GM12891 (cell line): Measurements from ENCODE around the gene CDKN2AIP.

ENCODE experiments used
- POLR2A ChIP-seq: IDR thresholded peaks from 2 replicates; pipeline ENCODE4 v1.6.1; 2011; ENCODE audit warnings: low read depth, low read length, control low read depth
- POLR2AphosphoS5 ChIP-seq: IDR thresholded peaks from 2 replicates; pipeline ENCODE4 v1.6.1; 2011; ENCODE audit warnings: low read depth, low read length, control low read depth
- POU2F2 ChIP-seq: IDR thresholded peaks from 2 replicates; pipeline ENCODE4 v1.6.1; 2011; ENCODE audit warnings: low read depth, mild to moderate bottlenecking, control low read depth, low read length, moderate library complexity
- TAF1 ChIP-seq: IDR thresholded peaks from 2 replicates; pipeline ENCODE4 v1.6.1; 2011; ENCODE audit warnings: low read depth, low read length, control low read depth

DNA sequence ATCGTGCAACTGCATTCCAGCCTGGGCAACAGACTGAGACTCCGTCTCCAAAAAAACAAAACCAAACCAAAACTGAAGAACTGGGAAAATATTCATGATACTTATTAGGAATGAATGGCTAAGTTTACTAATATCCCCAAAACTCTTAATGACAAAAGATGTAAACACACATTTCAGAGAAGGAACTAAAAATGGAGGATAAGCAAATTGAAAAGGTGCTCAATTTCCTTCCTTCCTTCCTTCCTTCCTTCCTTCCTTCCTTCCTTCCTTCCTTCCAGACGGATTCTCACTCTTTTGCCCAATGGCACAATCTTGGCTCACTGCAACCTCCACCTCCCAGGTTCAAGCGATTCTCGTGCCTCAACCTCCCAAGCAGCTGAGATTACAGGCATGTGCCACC lies 44.4 kb upstream of the CDKN2AIP start:
- TF ChIP-seq POLR2A (no peak), POLR2AphosphoS5 (no peak), TAF1 (no peak), POU2F2 (no peak)
